Body of pancreas (tissue), 4 donors: ENCODE results near the gene TMBIM6. TPM values are rescaled to one million over a fixed set of nuclear protein-coding genes. Genes with fewer than 3 reads are reported as not detected.

Source experiments
- ATAC-seq: fragments of 150-250 bp; one replicate; pipeline ENCODE4 v1.9.1; 2016
- DNase-seq, 4 donors: peaks; one replicate each; pipeline ENCODE4 v3.0.0-alpha.2; 2019
- H3K27ac ChIP-seq, 4 donors: fragments of 200-600 bp; sonication (generic); 1 replicate in 3 of 4; 2 replicates in 1 of 4; pipeline versions ENCODE4 v1.5.1 to v1.6.1; 2016 to 2019; ENCODE audit warnings: mild to moderate bottlenecking in 1 of 4, mixed read lengths in 1 of 4, moderate library complexity in 1 of 4
- H3K27me3 ChIP-seq, 2 donors: fragments of 200-600 bp; sonication (generic); one replicate each; pipeline ENCODE4 v1.6.0; 2016; ENCODE audit warnings: mild to moderate bottlenecking in 1 of 2
- H3K36me3 ChIP-seq, 2 donors: fragments of 200-600 bp; sonication (generic); replicated peaks in 1 of 2; 2 replicates each; pipeline ENCODE4 v1.5.1; 2016; ENCODE audit warnings: low read depth in 2 of 2; ENCODE audit not compliant: insufficient read depth in 1 of 2
- H3K4me1 ChIP-seq: fragments of 200-600 bp; sonication (generic); one replicate; pipeline ENCODE4 v1.6.0; 2016
- H3K4me3 ChIP-seq, 2 donors: fragments of 200-600 bp; sonication (generic); 1 replicate in 1 of 2; 2 replicates in 1 of 2; pipeline ENCODE4 v1.5.1; 2016 to 2019
- H3K9me3 ChIP-seq, 3 donors: fragments of 200-600 bp; sonication (generic); 1 replicate in 2 of 3; 2 replicates in 1 of 3; pipeline ENCODE4 v1.5.1; 2016
- POLR2A ChIP-seq, 3 donors: fragments of 450-650 bp; IDR thresholded peaks; one replicate each; pipeline ENCODE4 v1.6.1; 2016; ENCODE audit warnings: antibody characterized with exemption in 3 of 3, mild to moderate bottlenecking in 2 of 3
- WGBS, 2 donors: methylation state at CpG; one replicate each; pipeline ENCODE4 v1.1.5; 2017; 5-methylcytosine and 5-hydroxymethylcytosine counted together
- intact Hi-C: fragments of 100-400 bp; cut with DNase I; formaldehyde crosslinking; loops from one replicate; pipeline ENCODE4 v1.15.1; 2023
- total RNA-seq, 2 donors: library from RNA; depleted of rRNA; stranded (reverse); fragments of >200 nt; gene quantifications; one replicate each; pipeline ENCODE4 v1.1.0, GENCODE V29; 2016
- TF ChIP-seq, protein P1 (sequence below), 7 experiments: fragments of 450-650 bp in 4 of 7; fragments of 200-600 bp in 3 of 7; sonication (generic) in 3 of 7; IDR thresholded peaks; one replicate each; pipeline ENCODE4 v1.5.1; 2016 to 2019; ENCODE audit warnings: antibody characterized with exemption in 7 of 7

Gene TMBIM6
- total RNA-seq, 2 donors from 2014 or later: 234 to 256 TPM

- H3K36me3 ChIP-seq: peaks cover 0 to 12% of the 10 kb centered on the region in 2 donors
- no peak for ATAC-seq
These were observed 59.2 kb downstream of the TMBIM6 start for GRCh38 chr12:49800421-49801140.

DNA sequence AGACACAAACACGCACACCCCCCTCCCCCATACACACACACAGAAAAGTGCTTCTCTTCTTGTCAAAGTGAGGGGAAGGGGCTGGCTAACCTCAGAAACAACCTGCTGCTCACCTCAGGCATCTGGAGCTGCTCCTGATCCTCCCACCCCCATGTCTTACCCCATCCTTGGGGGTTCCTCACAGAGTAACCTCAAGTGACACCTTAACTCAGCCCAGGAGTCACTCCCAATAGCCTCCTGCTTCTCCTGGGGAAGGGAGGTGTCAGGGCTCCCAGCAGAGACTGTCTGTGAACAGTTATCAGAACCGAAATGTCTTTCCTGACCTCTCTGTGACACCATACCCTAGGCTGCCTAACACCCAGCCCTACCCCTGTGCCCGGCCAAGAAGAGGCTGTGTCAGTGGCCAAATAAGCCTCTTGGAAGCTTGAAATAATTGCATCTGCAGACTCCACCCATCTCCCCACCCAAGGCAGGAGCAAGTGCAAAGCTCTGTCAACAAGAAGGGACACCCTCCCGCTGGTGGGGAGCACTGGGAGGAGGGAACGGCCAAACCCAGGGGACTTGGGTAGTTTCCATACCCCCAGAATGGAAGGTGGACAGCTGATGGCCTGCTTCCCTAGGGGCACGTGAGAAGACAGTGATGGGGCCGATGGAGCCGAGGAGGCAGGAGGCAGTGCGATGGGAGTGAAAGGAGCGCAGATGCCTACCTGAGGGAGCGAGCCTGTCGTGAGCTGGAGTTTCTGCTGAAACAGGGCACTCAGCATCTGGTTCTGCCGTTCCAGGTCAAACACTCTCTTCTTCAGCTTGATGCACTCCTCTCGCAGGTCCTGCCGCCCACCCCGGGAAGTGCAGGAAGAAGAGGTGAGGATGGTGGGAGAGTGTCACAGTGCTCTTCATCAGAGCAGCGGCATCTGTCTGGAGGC, 60.0 kb downstream of the TMBIM6 start:
- no peaks in the 10 kb centered on the region for H3K9me3 ChIP-seq
- H3K27ac ChIP-seq: no peak overlapping the region
- peaks cover 0 to 12% of the 10 kb centered on the region in 2 donors for H3K36me3 ChIP-seq
- intact Hi-C loops: no loop called here
- no peaks in the 10 kb centered on the region for H3K4me1 ChIP-seq
- WGBS, 2 donors: 89% methylated on average over 17 of the region's 17 CpGs
- no peaks in the 10 kb centered on the region for H3K27me3 ChIP-seq
- TF ChIP-seq POLR2A (IDR thresholded peaks at IDR 0.05): no peak
- TF ChIP-seq, protein P1, sequence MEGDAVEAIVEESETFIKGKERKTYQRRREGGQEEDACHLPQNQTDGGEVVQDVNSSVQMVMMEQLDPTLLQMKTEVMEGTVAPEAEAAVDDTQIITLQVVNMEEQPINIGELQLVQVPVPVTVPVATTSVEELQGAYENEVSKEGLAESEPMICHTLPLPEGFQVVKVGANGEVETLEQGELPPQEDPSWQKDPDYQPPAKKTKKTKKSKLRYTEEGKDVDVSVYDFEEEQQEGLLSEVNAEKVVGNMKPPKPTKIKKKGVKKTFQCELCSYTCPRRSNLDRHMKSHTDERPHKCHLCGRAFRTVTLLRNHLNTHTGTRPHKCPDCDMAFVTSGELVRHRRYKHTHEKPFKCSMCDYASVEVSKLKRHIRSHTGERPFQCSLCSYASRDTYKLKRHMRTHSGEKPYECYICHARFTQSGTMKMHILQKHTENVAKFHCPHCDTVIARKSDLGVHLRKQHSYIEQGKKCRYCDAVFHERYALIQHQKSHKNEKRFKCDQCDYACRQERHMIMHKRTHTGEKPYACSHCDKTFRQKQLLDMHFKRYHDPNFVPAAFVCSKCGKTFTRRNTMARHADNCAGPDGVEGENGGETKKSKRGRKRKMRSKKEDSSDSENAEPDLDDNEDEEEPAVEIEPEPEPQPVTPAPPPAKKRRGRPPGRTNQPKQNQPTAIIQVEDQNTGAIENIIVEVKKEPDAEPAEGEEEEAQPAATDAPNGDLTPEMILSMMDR (IDR thresholded peaks at IDR 0.05): no peak
- H3K4me3 ChIP-seq: no peak overlapping the region
- DNase-seq (no peak), ATAC-seq (no peak)

More at GRCh38 chr12:49800421-49801140, 59.2 kb downstream of the TMBIM6 start:
- TF ChIP-seq POLR2A (IDR thresholded peaks at IDR 0.05): no peak
- TF ChIP-seq, protein P1 (IDR thresholded peaks at IDR 0.05): no peak
- no peaks in the 10 kb centered on the region for H3K9me3 ChIP-seq
- intact Hi-C loops: no loop called here
- no peak overlapping the region for H3K27ac ChIP-seq
- WGBS, 2 donors: 80 to 88% methylated on average over 10 to 11 of the region's 11 CpGs
- H3K4me3 ChIP-seq: no peak overlapping the region
- no peak for DNase-seq
- H3K27me3 ChIP-seq: no peaks in the 10 kb centered on the region
- H3K4me1 ChIP-seq: no peaks in the 10 kb centered on the region

- Histone ChIP-seq H3K36me3 (peaks cover 0 to 2% of the 10 kb centered on the region in 2 donors), H3K9me3 (no peaks in the 10 kb centered on the region), H3K4me3 (no peak overlapping the region), H3K27ac (no peak overlapping the region), H3K4me1 (no peaks in the 10 kb centered on the region), H3K27me3 (no peaks in the 10 kb centered on the region)
- TF ChIP-seq, protein P1 (IDR thresholded peaks at IDR 0.05): no peak
- TF ChIP-seq POLR2A (IDR thresholded peaks at IDR 0.05): no peak
- ATAC-seq: no peak
- 86 to 89% methylated on average over 7 to 12 of the region's 12 CpGs for WGBS, 2 donors
- intact Hi-C loops: no loop called here
- no peak for DNase-seq
These were observed 62.5 kb downstream of the TMBIM6 start for GRCh38 chr12:49803693-49804450.

DNA sequence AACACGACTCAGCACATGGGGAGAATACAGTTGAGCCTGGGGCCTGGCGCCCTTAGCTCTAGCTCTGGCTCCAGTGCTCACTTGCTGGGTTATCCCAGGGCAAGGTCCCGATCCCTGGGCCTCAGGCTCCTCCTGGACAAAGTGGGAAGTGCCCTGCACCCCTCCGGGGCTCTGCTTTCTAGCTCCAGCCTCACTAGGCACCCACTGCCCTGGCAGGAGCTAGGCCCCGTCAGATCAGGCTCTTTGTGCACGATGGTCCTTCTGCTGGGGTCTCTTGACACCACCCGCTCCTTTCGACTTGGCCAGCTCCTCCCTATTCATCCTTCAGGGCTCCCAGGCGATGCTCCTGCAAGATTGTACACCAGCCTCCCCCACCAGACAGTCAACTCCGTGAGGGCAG, 63.5 kb downstream of the TMBIM6 start:
- no peak overlapping the region for H3K27ac ChIP-seq
- WGBS, 2 donors: 91 to 97% methylated on average over 8 to 10 of the region's 10 CpGs
- no peaks in the 10 kb centered on the region for H3K4me1 ChIP-seq
- no peaks in the 10 kb centered on the region for H3K9me3 ChIP-seq
- H3K27me3 ChIP-seq: no peaks in the 10 kb centered on the region
- TF ChIP-seq, protein P1 (IDR thresholded peaks at IDR 0.05): no peak
- TF ChIP-seq POLR2A (IDR thresholded peaks at IDR 0.05): no peak
- peaks cover 0 to 2% of the 10 kb centered on the region in 2 donors for H3K36me3 ChIP-seq
- intact Hi-C loops: no loop called here
- DNase-seq: no peak
- H3K4me3 ChIP-seq: no peak overlapping the region
- ATAC-seq: no peak
